Lung (tissue), 12 donors: ENCODE data around the gene EZR. TPM values are rescaled to one million over a fixed set of nuclear protein-coding genes. Genes with fewer than 3 reads are reported as not detected.

Experiments
- ATAC-seq: fragments of 200-7000 bp; cut with Tn5 transposase; one replicate; pipeline ENCODE4 v1.9.1; 2020; ENCODE audit warnings: moderate number of reproducible peaks; ENCODE audit not compliant: insufficient read depth, low FRiP score
- DNase-seq, 3 donors: peaks; one replicate each; pipeline ENCODE4 v3.0.0-alpha.2; 2013 to 2017
- H3K27ac ChIP-seq, 2 donors: one replicate each; pipeline ENCODE4 v1.5.1; 2013; ENCODE audit warnings: mild to moderate bottlenecking in 2 of 2, moderate library complexity in 2 of 2, control low read depth in 1 of 2, inconsistent platforms in 1 of 2, low read depth in 1 of 2, low read length in 1 of 2
- H3K27me3 ChIP-seq, 3 donors: one replicate each; pipeline ENCODE4 v1.5.1; 2013; ENCODE audit warnings: low read length in 2 of 3; ENCODE audit not compliant: control insufficient read depth in 3 of 3, insufficient read depth in 3 of 3
- H3K36me3 ChIP-seq, 4 donors: one replicate each; pipeline ENCODE4 v1.5.1; 2013; ENCODE audit warnings: low read length in 4 of 4, mild to moderate bottlenecking in 1 of 4, moderate library complexity in 1 of 4; ENCODE audit not compliant: control insufficient read depth in 4 of 4, insufficient read depth in 4 of 4
- H3K4me1 ChIP-seq, 5 donors: one replicate each; pipeline ENCODE4 v1.5.1; 2013; ENCODE audit warnings: low read length in 5 of 5, mild to moderate bottlenecking in 2 of 5, moderate library complexity in 1 of 5; ENCODE audit not compliant: control insufficient read depth in 5 of 5, insufficient read depth in 5 of 5
- H3K4me3 ChIP-seq: one replicate; pipeline ENCODE4 v1.5.1; 2013; ENCODE audit warnings: mild to moderate bottlenecking, control low read depth, moderate library complexity
- H3K9ac ChIP-seq, 2 donors: one replicate each; pipeline ENCODE4 v1.5.1; 2013; ENCODE audit warnings: low read length in 2 of 2, control low read depth in 1 of 2; ENCODE audit not compliant: insufficient read depth in 1 of 2
- H3K9me3 ChIP-seq, 4 donors: one replicate each; pipeline ENCODE4 v1.5.1; 2013; ENCODE audit warnings: low read length in 3 of 4, mild to moderate bottlenecking in 1 of 4, moderate library complexity in 1 of 4; ENCODE audit not compliant: control insufficient read depth in 4 of 4, insufficient read depth in 3 of 4
- CTCF ChIP-seq: IDR thresholded peaks from 2 replicates; pipeline ENCODE4 v1.5.1; 2012; ENCODE audit warnings: mild to moderate bottlenecking; ENCODE audit errors: control extremely low read depth, extremely low read depth
- WGBS, 2 donors: extraction: QIAGEN DNeasy Blood & Tissue Kit; methylation state at CpG; one replicate each; pipeline ENCODE4 v1.1.7; 2013; 5-methylcytosine and 5-hydroxymethylcytosine counted together
- polyA plus RNA-seq, 2 donors: library from polyadenylated mRNA; stranded (reverse); fragments of 200-250 nt; gene quantifications; one replicate each; pipeline ENCODE4 v1.2.1, GENCODE V29; 2013
- total RNA-seq, 2 donors: library from RNA; depleted of rRNA in 1 of 2; stranded (reverse); fragments of >200 nt in 1 of 2; gene quantifications; one replicate each; pipeline ENCODE4 v1.2.1, GENCODE V29; 2014 to 2021
- donor health status: control.
- donor health status: control.
- donor health status: Bipolar disorder and iron deficiency.
- donor health status: healthy.
- donor health status: DM: yes; HTN: yes; CAD: no.

Gene EZR
- total and polyA plus RNA-seq, 4 donors: 168 to 452 (median 198) TPM

- DNase-seq (no peak), ATAC-seq (no peak)
- H3K27ac ChIP-seq: no peak overlapping the region
- no peak for TF ChIP-seq CTCF
- no peak overlapping the region for H3K4me3 ChIP-seq
- no peaks in the 10 kb centered on the region for H3K27me3 ChIP-seq
- no peaks in the 10 kb centered on the region for H3K4me1 ChIP-seq
- H3K9ac ChIP-seq: no peak overlapping the region
- no peaks in the 10 kb centered on the region for H3K9me3 ChIP-seq
- peaks cover 38 to 75% (median 57%) of the 10 kb centered on the region in 4 donors for H3K36me3 ChIP-seq
- 91 to 94% methylated on average over 13 of the region's 13 CpGs for WGBS, 2 donors
Measured at GRCh38 chr6:158769234-158769770, 49.9 kb downstream of the EZR start.

- H3K27me3 ChIP-seq: no peaks in the 10 kb centered on the region
- H3K4me3 ChIP-seq: no peak overlapping the region
- no peak overlapping the region for H3K9ac ChIP-seq
- WGBS, 2 donors: 89 to 96% methylated on average over 8 of the region's 8 CpGs
- TF ChIP-seq CTCF: no peak
- no peak for DNase-seq
- no peak overlapping the region for H3K27ac ChIP-seq
- ATAC-seq: no peak
- H3K4me1 ChIP-seq: no peaks in the 10 kb centered on the region
- no peaks in the 10 kb centered on the region for H3K9me3 ChIP-seq
- peaks cover 38 to 74% (median 53%) of the 10 kb centered on the region in 4 donors for H3K36me3 ChIP-seq
Measured at GRCh38 chr6:158768436-158768835, 50.7 kb downstream of the EZR start.

- no peak for ATAC-seq
- H3K4me3 ChIP-seq: no peak overlapping the region
- no peaks in the 10 kb centered on the region for H3K4me1 ChIP-seq
- no peaks in the 10 kb centered on the region for H3K27me3 ChIP-seq
- TF ChIP-seq CTCF: no peak
- 82 to 92% methylated on average over 6 of the region's 6 CpGs for WGBS, 2 donors
- no peak overlapping the region for H3K9ac ChIP-seq
- H3K9me3 ChIP-seq: no peaks in the 10 kb centered on the region
- DNase-seq: no peak
- no peak overlapping the region for H3K27ac ChIP-seq
- H3K36me3 ChIP-seq: peaks cover 35 to 76% (median 50%) of the 10 kb centered on the region in 4 donors
Measured at GRCh38 chr6:158767709-158768108, 51.5 kb downstream of the EZR start.
